Vagina (tissue), 2 donors: ENCODE results near the gene CUL7. TPM values are rescaled to one million over a fixed set of nuclear protein-coding genes. Genes with fewer than 3 reads are reported as not detected.

ENCODE experiments used
- DNase-seq, 2 donors: peaks; one replicate each; pipeline ENCODE4 v3.0.0-alpha.2; 2017; ENCODE audit errors: extremely low spot score in 2 of 2
- H3K27ac ChIP-seq: fragments of 200-600 bp; sonication (generic); one replicate; pipeline ENCODE4 v1.5.1; 2019
- H3K27me3 ChIP-seq: fragments of 200-600 bp; sonication (generic); one replicate; pipeline ENCODE4 v1.5.1; 2019
- H3K36me3 ChIP-seq, 2 donors: fragments of 200-600 bp; sonication (generic); one replicate each; pipeline ENCODE4 v1.5.1; 2017 to 2019
- H3K4me1 ChIP-seq: fragments of 200-600 bp; sonication (generic); one replicate; pipeline ENCODE4 v1.5.1; 2019
- H3K4me3 ChIP-seq, 2 donors: fragments of 200-600 bp; sonication (generic); 1 replicate in 1 of 2; 2 replicates in 1 of 2; pipeline ENCODE4 v1.5.1; 2016 to 2019
- H3K9me3 ChIP-seq: fragments of 200-600 bp; sonication (generic); one replicate; pipeline ENCODE4 v1.5.1; 2019
- POLR2A ChIP-seq, 2 donors: fragments of 450-650 bp; IDR thresholded peaks; one replicate each; pipeline ENCODE4 v1.6.1; 2017; ENCODE audit warnings: antibody characterized with exemption in 2 of 2, mild to moderate bottlenecking in 2 of 2, moderate library complexity in 2 of 2
- POLR2AphosphoS5 ChIP-seq, 2 donors: sonication (generic); formaldehyde crosslinking; IDR thresholded peaks; one replicate each; pipeline ENCODE4 v1.9.0; 2017; ENCODE audit warnings: antibody characterized with exemption in 2 of 2, mild to moderate bottlenecking in 2 of 2, low read depth in 1 of 2; ENCODE audit not compliant: insufficient read depth in 1 of 2
- intact Hi-C: fragments of 100-400 bp; cut with DNase I; formaldehyde crosslinking; loops from one replicate; pipeline ENCODE4 v1.15.1; 2023
- total RNA-seq: library from RNA; depleted of rRNA; stranded (reverse); fragments of >200 nt; gene quantifications from one replicate; pipeline ENCODE4 v1.2.3, GENCODE V29; 2016
- TF ChIP-seq, protein P1 (sequence below), 3 experiments: fragments of 450-650 bp in 2 of 3; fragments of 200-600 bp in 1 of 3; sonication (generic) in 1 of 3; IDR thresholded peaks; one replicate each; pipeline ENCODE4 v1.5.1; 2017 to 2019; ENCODE audit warnings: antibody characterized with exemption in 3 of 3, mild to moderate bottlenecking in 2 of 3, moderate library complexity in 2 of 3

CUL7 gene
- total RNA-seq, 1 donor from 2014 or later: 13.0 TPM

DNA sequence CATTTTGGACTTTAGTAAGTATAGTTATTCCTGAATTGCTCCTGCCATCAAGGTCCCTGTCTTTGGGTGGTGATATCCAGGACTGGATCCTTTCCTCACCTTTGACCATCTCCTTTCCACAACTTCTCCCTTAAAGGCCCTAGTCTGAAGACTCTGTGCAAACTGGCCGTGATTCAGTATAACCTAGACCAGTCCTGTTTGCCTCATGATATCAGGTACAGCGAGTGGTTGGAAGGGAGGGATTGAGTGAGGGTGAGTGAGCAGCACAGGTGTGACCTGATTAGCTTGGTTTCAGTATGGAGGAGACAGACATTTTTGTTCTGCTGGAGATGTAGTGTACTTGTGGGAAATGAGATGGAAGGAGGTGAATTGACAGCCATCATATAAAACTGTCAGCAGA, 34.5 kb downstream of the CUL7 start:
- H3K4me3 ChIP-seq: no peak overlapping the region
- no peak for DNase-seq
- H3K4me1 ChIP-seq: peaks cover 68% of the 10 kb centered on the region
- intact Hi-C loops: loop anchor here (10.0 kb wide), 1 partner anchor 114 kb away; no protein-coding TSS in a partner anchor
- H3K36me3 ChIP-seq: peaks cover 0 to 23% of the 10 kb centered on the region in 2 donors
- no peaks in the 10 kb centered on the region for H3K27me3 ChIP-seq
- no peak for TF ChIP-seq POLR2A (IDR thresholded peaks at IDR 0.05)
- TF ChIP-seq, protein P1, sequence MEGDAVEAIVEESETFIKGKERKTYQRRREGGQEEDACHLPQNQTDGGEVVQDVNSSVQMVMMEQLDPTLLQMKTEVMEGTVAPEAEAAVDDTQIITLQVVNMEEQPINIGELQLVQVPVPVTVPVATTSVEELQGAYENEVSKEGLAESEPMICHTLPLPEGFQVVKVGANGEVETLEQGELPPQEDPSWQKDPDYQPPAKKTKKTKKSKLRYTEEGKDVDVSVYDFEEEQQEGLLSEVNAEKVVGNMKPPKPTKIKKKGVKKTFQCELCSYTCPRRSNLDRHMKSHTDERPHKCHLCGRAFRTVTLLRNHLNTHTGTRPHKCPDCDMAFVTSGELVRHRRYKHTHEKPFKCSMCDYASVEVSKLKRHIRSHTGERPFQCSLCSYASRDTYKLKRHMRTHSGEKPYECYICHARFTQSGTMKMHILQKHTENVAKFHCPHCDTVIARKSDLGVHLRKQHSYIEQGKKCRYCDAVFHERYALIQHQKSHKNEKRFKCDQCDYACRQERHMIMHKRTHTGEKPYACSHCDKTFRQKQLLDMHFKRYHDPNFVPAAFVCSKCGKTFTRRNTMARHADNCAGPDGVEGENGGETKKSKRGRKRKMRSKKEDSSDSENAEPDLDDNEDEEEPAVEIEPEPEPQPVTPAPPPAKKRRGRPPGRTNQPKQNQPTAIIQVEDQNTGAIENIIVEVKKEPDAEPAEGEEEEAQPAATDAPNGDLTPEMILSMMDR (IDR thresholded peaks at IDR 0.05): no peak
- TF ChIP-seq POLR2AphosphoS5 (IDR thresholded peaks at IDR 0.05; ENCODE audit: insufficient read depth in 1 of 2, low read depth in 1 of 2): no peak
- no peaks in the 10 kb centered on the region for H3K9me3 ChIP-seq
- H3K27ac ChIP-seq: no peak overlapping the region

DNA sequence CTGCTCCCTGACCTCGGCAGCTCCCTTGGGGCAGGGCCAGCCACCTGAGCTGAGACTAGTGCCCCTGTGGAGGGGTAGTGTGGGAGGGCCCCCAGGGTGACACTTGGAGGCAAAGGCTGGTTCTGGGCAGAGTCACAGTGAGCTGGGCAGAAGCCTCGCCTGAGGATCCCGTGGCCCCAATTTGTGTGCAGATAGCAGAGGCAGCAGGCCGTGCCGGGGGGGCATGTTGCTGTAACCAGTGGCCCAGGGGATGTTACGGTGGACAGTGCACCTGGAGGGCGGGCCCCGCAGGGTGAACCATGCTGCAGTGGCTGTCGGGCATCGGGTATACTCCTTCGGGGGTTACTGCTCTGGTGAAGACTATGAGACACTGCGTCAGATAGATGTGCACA, 36.7 kb downstream of the CUL7 start:
- TF ChIP-seq, protein P1 (IDR thresholded peaks at IDR 0.05): no peak
- TF ChIP-seq POLR2A (IDR thresholded peaks at IDR 0.05) (no peak), POLR2AphosphoS5 (IDR thresholded peaks at IDR 0.05; ENCODE audit: insufficient read depth in 1 of 2, low read depth in 1 of 2) (no peak)
- Histone ChIP-seq H3K27me3 (no peaks in the 10 kb centered on the region), H3K4me1 (peaks cover 60% of the 10 kb centered on the region), H3K4me3 (no peak overlapping the region), H3K9me3 (no peaks in the 10 kb centered on the region), H3K27ac (peak overlapping the region; percentile 16), H3K36me3 (peaks cover 0 to 19% of the 10 kb centered on the region in 2 donors)
- DNase-seq: no peak
- intact Hi-C loops: loop anchor here (10.0 kb wide), 1 partner anchor 112 kb away; no protein-coding TSS in a partner anchor

DNA sequence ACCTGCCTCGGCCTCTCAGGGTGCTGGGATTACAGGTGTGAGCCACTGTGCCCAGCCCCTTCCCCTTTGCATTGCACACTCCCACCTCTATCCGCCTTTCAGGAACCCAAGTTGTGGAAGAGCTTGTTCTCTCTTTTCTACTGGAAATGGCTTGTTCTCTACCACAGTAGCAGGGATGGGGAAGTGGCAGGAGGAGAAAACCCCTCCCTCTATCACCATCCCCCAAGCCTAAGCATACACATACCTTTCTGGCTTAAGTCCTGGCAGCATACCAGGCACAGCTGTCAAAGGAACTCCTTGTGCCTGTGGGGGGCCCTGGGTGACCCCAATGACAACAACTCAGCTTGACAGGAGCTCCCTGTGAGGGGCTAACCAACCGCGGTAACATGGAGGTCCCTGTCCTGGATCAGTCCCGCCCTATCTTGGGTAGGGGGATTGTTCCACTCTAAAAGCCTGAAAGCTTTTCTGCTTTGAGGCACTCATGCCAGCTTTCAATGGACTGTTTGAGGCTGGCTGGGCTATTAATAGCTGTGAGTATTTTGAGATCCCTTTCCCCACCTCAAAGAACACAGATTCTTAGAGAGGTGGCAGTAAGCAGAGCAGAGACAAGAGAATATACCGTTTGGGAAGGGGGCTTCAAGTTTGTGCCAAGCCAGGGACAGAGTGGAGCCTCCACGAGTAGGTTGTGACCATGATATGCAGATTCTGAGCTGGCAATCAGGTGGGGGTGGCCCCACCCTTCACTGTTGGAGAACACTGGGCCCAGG, 37.3 kb downstream of the CUL7 start:
- Histone ChIP-seq H3K4me1 (peaks cover 60% of the 10 kb centered on the region), H3K9me3 (no peaks in the 10 kb centered on the region), H3K36me3 (peaks cover 0 to 24% of the 10 kb centered on the region in 2 donors), H3K27me3 (no peaks in the 10 kb centered on the region), H3K27ac (peak overlapping the region; percentile 16), H3K4me3 (no peak overlapping the region)
- DNase-seq: no peak
- TF ChIP-seq POLR2A (IDR thresholded peaks at IDR 0.05) (no peak), POLR2AphosphoS5 (IDR thresholded peaks at IDR 0.05; ENCODE audit: insufficient read depth in 1 of 2, low read depth in 1 of 2) (no peak)
- TF ChIP-seq, protein P1 (IDR thresholded peaks at IDR 0.05): no peak
- intact Hi-C loops: loop anchor here (10.0 kb wide), 1 partner anchor 112 kb away; no protein-coding TSS in a partner anchor

DNA sequence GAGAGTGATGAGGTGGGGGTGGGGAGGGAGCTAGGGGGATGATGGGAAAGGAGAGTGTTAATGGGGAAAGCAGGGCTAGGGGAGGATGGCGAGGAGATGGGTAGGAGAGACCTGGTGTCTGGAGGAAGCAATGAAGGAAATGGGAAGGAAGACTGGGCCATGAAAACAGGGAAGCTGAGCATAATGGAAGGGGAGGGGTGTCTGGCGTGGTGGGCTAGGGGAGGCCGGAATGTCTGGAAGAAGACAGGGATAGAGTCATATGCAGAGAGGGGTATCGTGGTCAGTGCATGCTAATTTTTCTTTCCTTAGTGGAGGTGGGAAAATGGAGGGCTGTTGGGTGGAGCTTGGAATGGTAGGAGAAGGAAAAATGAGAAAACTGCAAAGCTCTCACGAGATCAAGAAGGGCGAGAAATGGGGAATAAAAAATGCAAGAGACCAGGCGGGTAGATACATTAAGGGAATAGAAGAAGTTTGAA, 39.2 kb downstream of the CUL7 start:
- no peak for DNase-seq
- Histone ChIP-seq H3K4me1 (peaks cover 52% of the 10 kb centered on the region), H3K36me3 (peaks cover 0 to 41% of the 10 kb centered on the region in 2 donors), H3K27ac (peak overlapping the region; percentile 87), H3K4me3 (peak overlapping the region; percentile 85 to 88), H3K27me3 (no peaks in the 10 kb centered on the region), H3K9me3 (no peaks in the 10 kb centered on the region)
- TF ChIP-seq, protein P1 (IDR thresholded peaks at IDR 0.05): no peak
- no peak for TF ChIP-seq POLR2A (IDR thresholded peaks at IDR 0.05)
- no peak for TF ChIP-seq POLR2AphosphoS5 (IDR thresholded peaks at IDR 0.05; ENCODE audit: insufficient read depth in 1 of 2, low read depth in 1 of 2)
- intact Hi-C loops: loop anchor here (10.0 kb wide), 1 partner anchor 110 kb away; no protein-coding TSS in a partner anchor
